B cell (primary cell): Measurements from ENCODE around the gene ANGPTL2.

Source experiments
- EZH2 ChIP-seq: IDR thresholded peaks from 2 replicates; pipeline ENCODE4 v1.6.1; 2012; ENCODE audit warnings: borderline replicate concordance, low read depth, mild to moderate bottlenecking, moderate library complexity, low read length; ENCODE audit not compliant: insufficient read depth, poor library complexity, severe bottlenecking
- TF ChIP-seq, protein P1 (sequence below): fragments of 200-600 bp; IDR thresholded peaks from one replicate; pipeline ENCODE4 v1.8.0; 2022; ENCODE audit warnings: antibody characterized with exemption, mild to moderate bottlenecking

DNA sequence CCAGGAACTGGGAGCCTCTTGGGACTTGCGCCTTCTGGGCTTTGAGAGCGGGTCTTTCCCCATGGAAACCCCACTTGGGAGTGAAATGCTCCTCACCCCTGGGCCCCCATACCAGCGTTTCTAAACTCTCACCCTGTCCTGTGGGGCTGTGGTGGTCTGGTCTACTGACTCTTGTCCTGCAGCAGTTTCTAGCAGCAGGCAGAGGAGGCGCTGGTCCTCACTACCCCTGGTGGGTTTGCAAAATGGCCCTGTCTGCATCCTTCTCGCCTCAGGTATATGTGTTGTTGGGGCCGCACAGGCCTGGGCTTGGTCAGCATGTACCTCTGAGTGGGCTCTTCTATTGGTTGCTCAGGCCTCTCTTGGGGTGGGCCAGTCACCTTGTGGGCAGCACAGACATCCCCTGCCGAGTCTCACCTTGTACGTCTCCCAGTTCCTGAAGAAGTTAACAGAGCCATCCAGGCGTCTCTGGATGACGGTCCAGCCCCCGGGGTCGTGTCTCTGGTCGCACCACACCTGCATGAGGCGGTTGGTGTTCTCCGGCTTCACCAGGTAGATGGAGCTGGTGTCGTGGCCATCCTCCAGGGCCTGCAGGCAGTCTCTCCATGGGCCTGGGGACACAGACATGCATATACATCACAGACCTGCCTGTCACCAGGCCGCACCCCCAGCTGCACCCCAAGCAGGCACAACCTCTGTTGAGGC is 29.0 kb downstream of the ANGPTL2 start:
- TF ChIP-seq EZH2, result no peak
- TF ChIP-seq, protein P1, sequence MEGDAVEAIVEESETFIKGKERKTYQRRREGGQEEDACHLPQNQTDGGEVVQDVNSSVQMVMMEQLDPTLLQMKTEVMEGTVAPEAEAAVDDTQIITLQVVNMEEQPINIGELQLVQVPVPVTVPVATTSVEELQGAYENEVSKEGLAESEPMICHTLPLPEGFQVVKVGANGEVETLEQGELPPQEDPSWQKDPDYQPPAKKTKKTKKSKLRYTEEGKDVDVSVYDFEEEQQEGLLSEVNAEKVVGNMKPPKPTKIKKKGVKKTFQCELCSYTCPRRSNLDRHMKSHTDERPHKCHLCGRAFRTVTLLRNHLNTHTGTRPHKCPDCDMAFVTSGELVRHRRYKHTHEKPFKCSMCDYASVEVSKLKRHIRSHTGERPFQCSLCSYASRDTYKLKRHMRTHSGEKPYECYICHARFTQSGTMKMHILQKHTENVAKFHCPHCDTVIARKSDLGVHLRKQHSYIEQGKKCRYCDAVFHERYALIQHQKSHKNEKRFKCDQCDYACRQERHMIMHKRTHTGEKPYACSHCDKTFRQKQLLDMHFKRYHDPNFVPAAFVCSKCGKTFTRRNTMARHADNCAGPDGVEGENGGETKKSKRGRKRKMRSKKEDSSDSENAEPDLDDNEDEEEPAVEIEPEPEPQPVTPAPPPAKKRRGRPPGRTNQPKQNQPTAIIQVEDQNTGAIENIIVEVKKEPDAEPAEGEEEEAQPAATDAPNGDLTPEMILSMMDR, result no peak
